ENCODE results near the gene SLC23A1. TPM values are rescaled to one million over a fixed set of nuclear protein-coding genes. Genes with fewer than 3 reads are reported as not detected.
A peak's percentile ranks its signal among the peaks of the same experiment; 100 is the strongest.
"Not testable (repeated sequence)": the region's sequence is repeated elsewhere in the genome, so short reads cannot be mapped to it uniquely, and the experiment has no call there.

Gene SLC23A1
- total and polyA plus RNA-seq, 9 of the 15 experiments (the other 6 are each of a cell fraction or from before 2014, with no cell fraction given): 0.03 to 0.20 (median 0.05) TPM; not detected in 5

- intact Hi-C loops (cut with micrococcal nuclease); H2AFZ ChIP-seq (ENCODE audit: low read depth, low read length); H3K9me1 ChIP-seq (ENCODE audit: control insufficient read depth, insufficient read depth, low read length); H3K9me3 ChIP-seq (replicated peaks; ENCODE audit: control insufficient read depth, insufficient read depth, low read depth, low read length); CTCF ChIA-PET (ENCODE audit: low intra/inter-chr PET ratio); DNase-seq (ENCODE audit: extremely low read depth in 1 of 4, low spot score in 3 of 4); H3K4me3 ChIP-seq; H3K27me3 ChIP-seq (ENCODE audit: control insufficient read depth in 2 of 2, insufficient read depth in 2 of 2, low read length in 2 of 2); FAIRE-seq; H3K27ac ChIP-seq (ENCODE audit: extremely low read depth, low read depth, low read length); BruUV-seq (replicated peaks); in situ Hi-C loops (cut with MboI): not testable (repeated sequence)
- 0 out of 2 replicates have a peak, but pooled peaks have one; percentile 25 for TF ChIP-seq EGR1 (conservative IDR thresholded peaks at IDR 0.05)
- peak; percentile 78 for TF ChIP-seq ZNF121 (CRISPR knock-in tag; conservative IDR thresholded peaks at IDR 0.05)
- peaks cover 100% of the 10 kb centered on the region for H3K79me2 ChIP-seq (ENCODE audit: control insufficient read depth, insufficient read depth, low read length)
- peak; percentile 28 for ATAC-seq
- WGBS (ENCODE audit: insufficient coverage, low coverage, missing lambda C conversion rate): 43% methylated on average over 9 of the region's 9 CpGs
- peak overlapping the region; percentile 43 for H3K4me2 ChIP-seq (ENCODE audit: insufficient read depth, low read length)
- H3K4me1 ChIP-seq (replicated peaks in 1 of 2; ENCODE audit: control insufficient read depth in 2 of 2, insufficient read depth in 2 of 2, low read length in 2 of 2): peaks cover 9 to 14% of the 10 kb centered on the region in 2 experiments; a peak in 4 of 5 replicates
- H4K20me1 ChIP-seq (replicated peaks; ENCODE audit: control insufficient read depth, insufficient read depth, low read length): peaks cover 17% of the 10 kb centered on the region
- POLR2A ChIA-PET: interaction anchor here (0.7 to 1.0 kb wide), 6 partner anchors 9 to 131 kb away, joined by 3 to 6 read pairs (median 4); no protein-coding TSS in a partner anchor
- peaks cover 34% of the 10 kb centered on the region for H3K36me3 ChIP-seq (ENCODE audit: control insufficient read depth, insufficient read depth, low read length)
- H3K9ac ChIP-seq (ENCODE audit: insufficient read depth in 1 of 2, low read depth in 2 of 2, low read length in 2 of 2): 0 out of 4 replicates have a peak overlapping the region, but pooled peaks of 1 of the 2 experiments have one; percentile 62
Observed at GRCh38 chr5:139347863-139348262, 35.2 kb downstream of the SLC23A1 start.

- Histone ChIP-seq H3K79me2 (ENCODE audit: control insufficient read depth, insufficient read depth, low read length) (peaks cover 88% of the 10 kb centered on the region), H3K4me1 (replicated peaks in 1 of 2; ENCODE audit: control insufficient read depth in 2 of 2, insufficient read depth in 2 of 2, low read length in 2 of 2) (peaks cover 18 to 19% of the 10 kb centered on the region in 2 experiments; a peak in 4 of 5 replicates), H4K20me1 (replicated peaks; ENCODE audit: control insufficient read depth, insufficient read depth, low read length) (peaks cover 26% of the 10 kb centered on the region), H3K36me3 (ENCODE audit: control insufficient read depth, insufficient read depth, low read length) (peaks cover 24% of the 10 kb centered on the region)
- H3K9ac ChIP-seq (ENCODE audit: insufficient read depth in 1 of 2, low read depth in 2 of 2, low read length in 2 of 2); in situ Hi-C loops (cut with MboI); DNase-seq (ENCODE audit: extremely low read depth in 1 of 4, low spot score in 3 of 4); H3K4me3 ChIP-seq; H3K9me1 ChIP-seq (ENCODE audit: control insufficient read depth, insufficient read depth, low read length); FAIRE-seq; H3K4me2 ChIP-seq (ENCODE audit: insufficient read depth, low read length); H2AFZ ChIP-seq (ENCODE audit: low read depth, low read length); H3K9me3 ChIP-seq (replicated peaks; ENCODE audit: control insufficient read depth, insufficient read depth, low read depth, low read length); CTCF ChIA-PET (ENCODE audit: low intra/inter-chr PET ratio); H3K27me3 ChIP-seq (ENCODE audit: control insufficient read depth in 2 of 2, insufficient read depth in 2 of 2, low read length in 2 of 2); intact Hi-C loops (cut with micrococcal nuclease); BruUV-seq (replicated peaks); H3K27ac ChIP-seq (ENCODE audit: extremely low read depth, low read depth, low read length); ATAC-seq: not testable (repeated sequence)
- POLR2A ChIA-PET: interaction anchor here (0.7 to 1.3 kb wide), 3 partner anchors 19 to 74 kb away, joined by 3 to 6 read pairs (median 3); partner anchors contain the start of gene MATR3
- 97% methylated on average over 7 of the region's 8 CpGs for WGBS (ENCODE audit: insufficient coverage, low coverage, missing lambda C conversion rate)
Observed at GRCh38 chr5:139345442-139345841, 37.7 kb downstream of the SLC23A1 start.
